ENCODE results near the gene TECPR1.
A peak's percentile ranks its signal among the peaks of the same experiment; 100 is the strongest.

Gene TECPR1

DNA sequence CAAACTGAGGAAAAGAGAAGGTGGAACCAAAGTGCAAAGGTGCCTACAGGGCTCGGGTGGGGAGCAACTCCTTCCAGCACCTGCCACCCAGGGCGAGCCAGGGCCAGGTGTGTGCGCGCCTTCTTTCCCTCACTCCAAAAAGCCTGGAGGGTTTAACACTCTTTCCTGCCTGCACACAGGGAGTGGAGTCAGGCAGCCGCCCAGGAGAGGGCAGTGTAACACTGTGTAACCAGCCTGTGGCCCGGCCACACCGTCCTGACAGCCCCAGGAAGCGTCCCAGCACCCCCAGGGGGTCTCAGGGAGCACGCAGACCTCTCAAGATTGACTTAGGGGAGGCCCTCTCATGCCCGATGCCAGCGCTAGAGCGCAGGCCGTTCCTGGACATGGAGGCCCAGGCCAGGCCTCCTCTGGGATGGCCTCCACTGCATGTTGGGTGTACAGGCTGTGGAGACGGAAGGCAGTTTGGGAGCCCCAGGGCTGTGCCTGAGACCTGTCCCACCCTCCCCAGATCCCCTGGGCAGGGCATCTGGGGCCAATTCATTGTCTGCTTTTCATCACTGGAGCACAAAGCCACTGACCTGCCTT, 42.9 kb upstream of the TECPR1 start:
- no peak overlapping the region for H3K4me3 ChIP-seq (ENCODE audit: low read depth, low read length)
- peak; percentile 65 for DNase-seq (ENCODE audit: low read depth)
- TF ChIP-seq, protein P1, sequence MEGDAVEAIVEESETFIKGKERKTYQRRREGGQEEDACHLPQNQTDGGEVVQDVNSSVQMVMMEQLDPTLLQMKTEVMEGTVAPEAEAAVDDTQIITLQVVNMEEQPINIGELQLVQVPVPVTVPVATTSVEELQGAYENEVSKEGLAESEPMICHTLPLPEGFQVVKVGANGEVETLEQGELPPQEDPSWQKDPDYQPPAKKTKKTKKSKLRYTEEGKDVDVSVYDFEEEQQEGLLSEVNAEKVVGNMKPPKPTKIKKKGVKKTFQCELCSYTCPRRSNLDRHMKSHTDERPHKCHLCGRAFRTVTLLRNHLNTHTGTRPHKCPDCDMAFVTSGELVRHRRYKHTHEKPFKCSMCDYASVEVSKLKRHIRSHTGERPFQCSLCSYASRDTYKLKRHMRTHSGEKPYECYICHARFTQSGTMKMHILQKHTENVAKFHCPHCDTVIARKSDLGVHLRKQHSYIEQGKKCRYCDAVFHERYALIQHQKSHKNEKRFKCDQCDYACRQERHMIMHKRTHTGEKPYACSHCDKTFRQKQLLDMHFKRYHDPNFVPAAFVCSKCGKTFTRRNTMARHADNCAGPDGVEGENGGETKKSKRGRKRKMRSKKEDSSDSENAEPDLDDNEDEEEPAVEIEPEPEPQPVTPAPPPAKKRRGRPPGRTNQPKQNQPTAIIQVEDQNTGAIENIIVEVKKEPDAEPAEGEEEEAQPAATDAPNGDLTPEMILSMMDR (IDR thresholded peaks at IDR 0.05; ENCODE audit: insufficient read depth, low read depth, low read length, missing control alignments), result peak; percentile 70

DNA sequence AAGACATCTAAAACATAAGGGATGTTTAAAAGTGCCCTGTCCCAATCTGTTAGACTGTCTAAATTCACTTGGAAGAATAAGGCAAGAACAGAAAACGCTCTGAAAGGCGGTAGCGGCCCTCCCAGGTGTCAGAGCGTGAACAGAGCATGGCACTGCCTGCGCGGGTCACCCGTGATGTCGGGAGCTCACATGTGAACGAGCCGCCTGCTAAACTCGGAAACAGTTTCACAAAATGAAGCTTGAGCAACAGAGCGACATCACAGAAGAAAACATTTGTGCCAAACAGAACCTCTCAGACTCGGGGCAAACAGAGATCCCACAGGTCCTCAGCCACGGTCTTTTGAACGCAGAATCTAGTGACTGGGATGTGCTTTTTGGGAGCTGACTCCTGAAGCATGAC, 42.3 kb upstream of the TECPR1 start:
- no peak overlapping the region for H3K4me3 ChIP-seq (ENCODE audit: low read depth, low read length)
- TF ChIP-seq, protein P1 (IDR thresholded peaks at IDR 0.05; ENCODE audit: insufficient read depth, low read depth, low read length, missing control alignments), result no peak
- no peak for DNase-seq (ENCODE audit: low read depth)

DNA sequence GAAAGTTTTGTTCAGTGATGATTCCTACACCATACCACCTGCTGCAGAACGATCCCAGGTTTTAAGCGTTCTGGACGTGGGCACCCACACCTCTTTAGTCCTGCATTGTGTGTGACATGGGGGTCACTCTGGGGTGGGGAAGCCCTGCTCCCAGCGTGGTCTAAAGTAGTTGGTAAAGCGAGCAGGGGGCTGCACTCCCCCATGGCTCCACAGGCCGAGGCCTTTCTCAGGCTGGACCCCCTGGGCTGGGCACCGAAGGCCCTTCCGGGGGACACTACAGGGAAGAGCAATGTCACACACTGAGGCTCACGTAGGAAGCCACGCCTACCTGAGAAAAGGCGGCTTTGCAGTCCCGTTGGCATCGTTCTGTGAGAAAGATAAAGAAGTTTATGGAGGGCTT, 41.7 kb upstream of the TECPR1 start:
- no peak overlapping the region for H3K4me3 ChIP-seq (ENCODE audit: low read depth, low read length)
- no peak for DNase-seq (ENCODE audit: low read depth)
- TF ChIP-seq, protein P1 (IDR thresholded peaks at IDR 0.05; ENCODE audit: insufficient read depth, low read depth, low read length, missing control alignments), result no peak

DNA sequence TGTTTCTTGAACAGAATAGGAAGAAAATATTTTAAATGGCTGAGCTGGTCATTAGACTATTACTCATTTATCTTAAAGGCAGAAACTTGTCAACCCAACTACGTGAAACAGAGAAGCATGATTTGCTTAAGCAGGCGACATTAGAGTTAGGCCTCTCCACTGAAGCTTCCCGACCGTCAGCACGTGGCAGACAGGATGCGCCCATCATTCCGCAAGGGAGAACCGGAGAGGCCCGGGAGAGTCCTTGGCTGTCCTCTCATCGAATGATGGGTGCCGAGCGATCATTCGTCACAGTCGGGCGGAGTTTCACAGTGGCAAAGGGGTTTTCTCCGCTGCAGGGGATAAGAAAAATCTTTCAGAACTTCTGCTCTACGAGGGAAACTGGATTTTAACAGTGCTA, 41.2 kb upstream of the TECPR1 start:
- DNase-seq (ENCODE audit: low read depth), result no peak
- TF ChIP-seq, protein P1 (IDR thresholded peaks at IDR 0.05; ENCODE audit: insufficient read depth, low read depth, low read length, missing control alignments), result no peak
- no peak overlapping the region for H3K4me3 ChIP-seq (ENCODE audit: low read depth, low read length)

DNA sequence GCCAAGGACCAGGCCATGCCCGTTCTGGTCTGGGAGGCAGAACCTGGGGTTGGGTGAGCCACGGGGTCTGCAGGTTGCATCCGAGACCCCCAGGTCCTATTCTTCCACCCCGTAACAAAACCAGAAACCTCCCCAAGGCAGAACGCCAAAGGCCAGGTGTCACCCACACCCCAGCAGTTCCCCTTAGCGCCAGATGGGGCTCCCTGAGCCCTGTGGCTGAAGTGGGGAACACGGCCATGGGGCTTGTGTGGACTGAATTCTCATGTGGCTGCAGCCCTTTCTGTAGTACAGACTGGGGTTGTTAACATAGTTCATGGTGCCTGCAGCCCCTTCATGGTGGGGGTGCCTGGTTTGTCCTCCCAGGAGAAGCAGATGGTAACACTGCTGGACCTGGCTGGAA, 39.7 kb upstream of the TECPR1 start:
- TF ChIP-seq, protein P1 (IDR thresholded peaks at IDR 0.05; ENCODE audit: insufficient read depth, low read depth, low read length, missing control alignments), result peak; percentile 43
- DNase-seq (ENCODE audit: low read depth), result peak; percentile 32
- no peak overlapping the region for H3K4me3 ChIP-seq (ENCODE audit: low read depth, low read length)

DNA sequence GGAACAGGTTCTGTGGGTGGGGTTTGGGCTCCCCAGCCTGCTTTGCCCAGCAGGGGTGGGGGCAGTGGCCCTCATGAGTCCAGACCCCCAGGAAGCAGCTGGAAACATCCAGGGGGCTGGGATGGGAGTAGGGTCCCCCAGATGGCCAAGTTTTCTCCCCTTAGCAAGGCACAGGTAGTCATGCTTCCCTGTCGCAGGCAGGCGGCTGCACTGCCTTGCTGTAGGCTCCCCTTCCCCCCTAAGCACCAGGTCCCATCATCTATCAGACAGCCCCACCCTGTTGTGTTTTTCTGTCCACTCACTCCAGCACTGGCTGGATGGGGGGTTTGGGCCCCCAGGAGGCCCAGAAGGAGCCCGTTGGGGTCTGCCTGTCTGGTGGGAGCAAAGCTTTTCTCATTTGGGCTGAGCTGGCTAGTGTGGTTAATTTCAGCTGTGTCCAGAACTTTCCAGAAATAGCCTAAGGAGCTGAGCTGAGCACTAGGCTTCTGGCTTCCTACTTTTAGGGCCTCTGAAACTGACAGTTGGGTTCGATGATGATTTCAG, 37.4 kb upstream of the TECPR1 start:
- DNase-seq (ENCODE audit: low read depth), result no peak
- H3K4me3 ChIP-seq (ENCODE audit: low read depth, low read length), result no peak overlapping the region
- TF ChIP-seq, protein P1 (IDR thresholded peaks at IDR 0.05; ENCODE audit: insufficient read depth, low read depth, low read length, missing control alignments), result no peak

Measured in GM12865 (cell line).